ENCODE results near the gene UGT1A3.

Gene UGT1A3

GRCh38 chr2:233818639-233819621 is 90.1 kb downstream of the UGT1A3 start:
- no peak for DNase-seq

- DNase-seq = no peak
Measured at GRCh38 chr2:233819884-233820773, 91.3 kb downstream of the UGT1A3 start.

GRCh38 chr2:233820774-233821105 is 91.9 kb downstream of the UGT1A3 start:
- no peak for DNase-seq

- no peak for DNase-seq
Measured at GRCh38 chr2:233821196-233821595, 92.4 kb downstream of the UGT1A3 start.

GRCh38 chr2:233821709-233822100 is 92.9 kb downstream of the UGT1A3 start:
- no peak for DNase-seq

- no peak for DNase-seq
Measured at GRCh38 chr2:233822101-233822771, 93.4 kb downstream of the UGT1A3 start.
